ENCODE measurements around the gene PARD6A. TPM values are rescaled to one million over a fixed set of nuclear protein-coding genes. Genes with fewer than 3 reads are reported as not detected.

Gene PARD6A
- total and polyA plus RNA-seq, 2 of the 13 experiments (the other 11 are each of a cell fraction or from before 2014, with no cell fraction given) = 3.5 to 4.3 TPM

- Histone ChIP-seq H3K9ac (ENCODE audit: insufficient read depth, low read depth, low read length) (no peak overlapping the region), H3K4me3 (replicated peaks in 1 of 3; ENCODE audit: insufficient read depth in 1 of 3, low read depth in 2 of 3, low read length in 3 of 3) (no peak overlapping the region), H2AFZ (ENCODE audit: low read length) (no peak overlapping the region), H3K27me3 (ENCODE audit: control insufficient read depth in 1 of 2, insufficient read depth in 2 of 2, low read length in 2 of 2) (no peaks in the 10 kb centered on the region), H4K20me1 (ENCODE audit: insufficient read depth, low read length) (no peaks in the 10 kb centered on the region), H3K79me2 (ENCODE audit: insufficient read depth, low read length) (no peaks in the 10 kb centered on the region), H3K4me2 (ENCODE audit: low read depth, low read length) (no peak overlapping the region), H3K27ac (ENCODE audit: extremely low read length, insufficient read depth, low read length) (no peak overlapping the region), H3K36me3 (replicated peaks in 1 of 2; ENCODE audit: control insufficient read depth in 1 of 2, insufficient read depth in 2 of 2, low read length in 2 of 2) (peaks cover 2 to 8% of the 10 kb centered on the region in 2 experiments; a peak in 4 of 5 replicates), H3K9me3 (ENCODE audit: low read length) (no peaks in the 10 kb centered on the region), H3K4me1 (ENCODE audit: insufficient read depth, low read length) (0 out of 2 replicates have a peak, but pooled peaks cover 5% of the 10 kb centered on the region)
- FAIRE-seq = no peak
- intact Hi-C loops (cut with micrococcal nuclease; ENCODE audit: unreplicated experiment) (no loop called here), in situ Hi-C loops (cut with HindIII; ENCODE audit: extremely low pct_ligation_motif_present, low pct_unique_long_range_greater_than_20kb) (no loop called here)
- DNase-seq (ENCODE audit: low spot score) = no peak
- no peak for ATAC-seq
- peak; percentile 70; the same call in 1 of the 2 replicates for TF ChIP-seq ZNF121 (CRISPR knock-in tag; IDR thresholded peaks at IDR 0.05)
- TF ChIP-seq ZNF619 (CRISPR knock-in tag; IDR thresholded peaks at IDR 0.05) = no peak
- BruUV-seq (replicated peaks) = no TSS peak
- ChIA-PET CTCF (ENCODE audit: low intra/inter-chr PET ratio, low total read pairs) (no interaction called here), POLR2A (no interaction called here)
- WGBS (ENCODE audit: low lambda C conversion rate) = over 99% methylated on average over 7 of the region's 7 CpGs
These were observed 15.2 kb downstream of the PARD6A start for GRCh38 chr16:67675999-67676398.

DNA sequence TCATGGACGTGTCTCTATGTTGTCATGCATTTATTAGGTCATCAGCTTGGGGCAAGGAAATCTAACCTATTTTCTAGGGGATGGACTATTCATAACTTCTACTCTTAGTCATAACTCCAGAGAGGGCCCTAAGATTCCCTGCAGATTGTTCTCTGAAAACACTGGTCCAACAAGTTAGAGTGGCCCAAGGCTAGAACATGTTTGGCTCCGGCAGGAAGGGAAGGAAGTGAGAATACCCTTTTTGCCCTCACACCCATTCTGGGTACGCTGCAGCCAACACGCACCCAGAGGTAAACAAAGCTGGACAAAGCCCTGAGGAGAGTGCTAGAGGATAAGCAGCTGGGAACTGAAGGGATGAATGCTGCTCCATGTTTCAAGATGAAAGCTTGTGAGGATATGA lies 15.8 kb downstream of the PARD6A start:
- H3K36me3 ChIP-seq (replicated peaks in 1 of 2; ENCODE audit: control insufficient read depth in 1 of 2, insufficient read depth in 2 of 2, low read length in 2 of 2) = peaks cover 3 to 8% of the 10 kb centered on the region in 2 experiments; a peak in 4 of 5 replicates
- H4K20me1 ChIP-seq (ENCODE audit: insufficient read depth, low read length) = no peaks in the 10 kb centered on the region
- POLR2A ChIA-PET = no interaction called here
- no peak for ATAC-seq
- H3K27ac ChIP-seq (ENCODE audit: extremely low read length, insufficient read depth, low read length) = no peak overlapping the region
- FAIRE-seq = no peak
- no peaks in the 10 kb centered on the region for H3K27me3 ChIP-seq (ENCODE audit: control insufficient read depth in 1 of 2, insufficient read depth in 2 of 2, low read length in 2 of 2)
- CTCF ChIA-PET (ENCODE audit: low intra/inter-chr PET ratio, low total read pairs) = no interaction called here
- no peak for DNase-seq (ENCODE audit: low spot score)
- H3K79me2 ChIP-seq (ENCODE audit: insufficient read depth, low read length) = no peaks in the 10 kb centered on the region
- no peaks in the 10 kb centered on the region for H3K9me3 ChIP-seq (ENCODE audit: low read length)
- WGBS (ENCODE audit: low lambda C conversion rate) = 97% methylated on average over 4 of the region's 4 CpGs
- no peak overlapping the region for H3K4me3 ChIP-seq (replicated peaks in 1 of 3; ENCODE audit: insufficient read depth in 1 of 3, low read depth in 2 of 3, low read length in 3 of 3)
- H3K4me2 ChIP-seq (ENCODE audit: low read depth, low read length) = no peak overlapping the region
- no peak overlapping the region for H2AFZ ChIP-seq (ENCODE audit: low read length)
- BruUV-seq (replicated peaks) = no TSS peak
- H3K9ac ChIP-seq (ENCODE audit: insufficient read depth, low read depth, low read length) = no peak overlapping the region
- H3K4me1 ChIP-seq (ENCODE audit: insufficient read depth, low read length) = 0 out of 2 replicates have a peak, but pooled peaks cover 5% of the 10 kb centered on the region
- in situ Hi-C loops (cut with HindIII; ENCODE audit: extremely low pct_ligation_motif_present, low pct_unique_long_range_greater_than_20kb) = no loop called here
- intact Hi-C loops (cut with micrococcal nuclease; ENCODE audit: unreplicated experiment) = no loop called here
- TF ChIP-seq, protein P1, sequence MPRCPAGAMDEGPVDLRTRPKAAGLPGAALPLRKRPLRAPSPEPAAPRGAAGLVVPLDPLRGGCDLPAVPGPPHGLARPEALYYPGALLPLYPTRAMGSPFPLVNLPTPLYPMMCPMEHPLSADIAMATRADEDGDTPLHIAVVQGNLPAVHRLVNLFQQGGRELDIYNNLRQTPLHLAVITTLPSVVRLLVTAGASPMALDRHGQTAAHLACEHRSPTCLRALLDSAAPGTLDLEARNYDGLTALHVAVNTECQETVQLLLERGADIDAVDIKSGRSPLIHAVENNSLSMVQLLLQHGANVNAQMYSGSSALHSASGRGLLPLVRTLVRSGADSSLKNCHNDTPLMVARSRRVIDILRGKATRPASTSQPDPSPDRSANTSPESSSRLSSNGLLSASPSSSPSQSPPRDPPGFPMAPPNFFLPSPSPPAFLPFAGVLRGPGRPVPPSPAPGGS (CRISPR knock-in tag; IDR thresholded peaks at IDR 0.05) = no peak
- TF ChIP-seq BCL6 (CRISPR knock-in tag; IDR thresholded peaks at IDR 0.05) (no peak), ZNF225 (CRISPR knock-in tag; IDR thresholded peaks at IDR 0.05) (no peak), ZSCAN29 (CRISPR knock-in tag; conservative IDR thresholded peaks at IDR 0.05) (no peak), ZNF350 (CRISPR knock-in tag; IDR thresholded peaks at IDR 0.05; ENCODE audit: borderline replicate concordance, low read depth) (no peak), RXRB (CRISPR knock-in tag; IDR thresholded peaks at IDR 0.05; ENCODE audit: borderline replicate concordance) (no peak), CBX5 (CRISPR knock-in tag; IDR thresholded peaks at IDR 0.05; ENCODE audit: borderline replicate concordance) (no peak)
- TF ChIP-seq, protein P2, sequence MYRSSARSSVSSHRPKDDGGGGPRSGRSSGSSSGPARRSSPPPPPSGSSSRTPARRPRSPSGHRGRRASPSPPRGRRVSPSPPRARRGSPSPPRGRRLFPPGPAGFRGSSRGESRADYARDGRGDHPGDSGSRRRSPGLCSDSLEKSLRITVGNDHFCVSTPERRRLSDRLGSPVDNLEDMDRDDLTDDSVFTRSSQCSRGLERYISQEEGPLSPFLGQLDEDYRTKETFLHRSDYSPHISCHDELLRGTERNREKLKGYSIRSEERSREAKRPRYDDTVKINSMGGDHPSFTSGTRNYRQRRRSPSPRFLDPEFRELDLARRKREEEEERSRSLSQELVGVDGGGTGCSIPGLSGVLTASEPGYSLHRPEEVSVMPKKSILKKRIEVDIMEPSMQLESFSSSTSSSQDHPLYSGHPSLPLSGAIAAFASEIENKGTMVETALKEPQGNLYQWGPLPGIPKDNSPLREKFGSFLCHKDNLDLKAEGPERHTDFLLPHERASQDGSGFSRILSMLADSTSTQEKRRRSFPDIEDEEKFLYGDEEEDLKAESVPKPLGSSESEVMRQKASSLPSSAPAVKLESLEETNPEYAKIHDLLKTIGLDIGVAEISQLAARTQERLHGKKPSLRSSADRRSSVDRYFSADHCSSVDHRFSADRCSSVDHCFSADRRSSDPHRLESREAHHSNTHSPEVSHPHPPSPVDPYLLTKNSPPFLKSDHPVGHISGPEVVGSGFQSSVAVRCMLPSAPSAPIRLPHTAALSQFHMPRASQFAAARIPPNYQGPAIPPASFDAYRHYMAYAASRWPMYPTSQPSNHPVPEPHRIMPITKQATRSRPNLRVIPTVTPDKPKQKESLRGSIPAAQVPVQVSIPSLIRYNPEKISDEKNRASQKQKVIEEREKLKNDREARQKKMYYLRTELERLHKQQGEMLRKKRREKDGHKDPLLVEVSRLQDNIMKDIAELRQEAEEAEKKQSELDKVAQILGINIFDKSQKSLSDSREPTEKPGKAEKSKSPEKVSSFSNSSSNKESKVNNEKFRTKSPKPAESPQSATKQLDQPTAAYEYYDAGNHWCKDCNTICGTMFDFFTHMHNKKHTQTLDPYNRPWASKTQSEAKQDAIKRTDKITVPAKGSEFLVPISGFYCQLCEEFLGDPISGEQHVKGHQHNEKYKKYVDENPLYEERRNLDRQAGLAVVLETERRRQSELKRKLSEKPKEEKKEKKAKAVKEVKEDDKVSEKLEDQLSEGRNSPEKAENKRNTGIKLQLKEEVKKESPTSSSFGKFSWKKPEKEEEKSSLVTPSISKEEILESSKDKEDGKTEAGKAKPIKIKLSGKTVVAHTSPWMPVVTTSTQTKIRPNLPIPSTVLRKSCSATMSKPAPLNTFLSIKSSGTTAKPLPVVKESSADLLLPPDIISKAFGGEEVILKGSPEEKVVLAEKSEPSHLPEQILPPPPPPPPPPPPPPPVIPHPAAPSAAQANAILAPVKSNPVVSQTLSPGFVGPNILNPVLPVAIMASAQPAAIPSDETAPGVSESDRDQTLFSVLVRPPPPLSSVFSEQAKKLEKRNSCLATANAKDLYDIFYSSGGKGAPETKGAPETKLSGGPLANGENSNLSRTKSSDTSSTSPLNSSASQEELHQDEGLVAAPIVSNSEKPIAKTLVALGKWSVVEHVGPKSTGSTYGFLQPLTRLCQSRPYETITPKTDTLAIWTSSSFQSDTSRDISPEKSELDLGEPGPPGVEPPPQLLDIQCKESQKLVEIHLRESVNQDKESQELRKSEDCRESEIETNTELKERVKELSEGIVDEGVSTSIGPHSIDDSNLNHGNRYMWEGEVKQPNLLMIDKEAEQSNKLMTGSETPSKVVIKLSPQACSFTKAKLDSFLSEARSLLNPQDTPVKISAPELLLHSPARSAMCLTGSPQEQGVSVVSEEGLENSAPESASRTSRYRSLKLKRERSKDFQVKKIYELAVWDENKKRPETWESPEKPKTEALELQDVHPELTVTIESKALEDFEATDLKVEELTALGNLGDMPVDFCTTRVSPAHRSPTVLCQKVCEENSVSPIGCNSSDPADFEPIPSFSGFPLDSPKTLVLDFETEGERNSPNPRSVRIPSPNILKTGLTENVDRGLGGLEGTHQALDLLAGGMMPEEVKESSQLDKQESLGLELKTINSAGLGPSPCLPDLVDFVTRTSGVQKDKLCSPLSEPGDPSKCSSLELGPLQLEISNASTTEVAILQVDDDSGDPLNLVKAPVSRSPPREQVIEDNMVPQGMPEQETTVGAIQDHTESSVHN (CRISPR knock-in tag; IDR thresholded peaks at IDR 0.05) = no peak

Data from HepG2 (cell line).